Panc1 (cell line): ENCODE data around the gene TBC1D28. TPM values are rescaled to one million over a fixed set of nuclear protein-coding genes. Genes with fewer than 3 reads are reported as not detected.
"Not testable (repeated sequence)": the region's sequence is repeated elsewhere in the genome, so short reads cannot be mapped to it uniquely, and the experiment has no call there.

Source experiments
- ATAC-seq: fragments of 200-7000 bp; cut with Tn5 transposase; 2 replicates; pipeline ENCODE4 v1.9.1; 2020; ENCODE audit warnings: mild to moderate bottlenecking, moderate library complexity
- Bru-seq: library from RNA; stranded (reverse); fragments of 400-500 nt; gene quantifications from one replicate; lab custom pipeline; 2021; lab: Mats Ljungman, UMichigan
- BruChase-seq, 2 experiments: library from RNA; stranded (reverse); fragments of 400-500 nt; gene quantifications; one replicate each; lab custom pipeline; 2021; lab: Mats Ljungman, UMichigan
- BruUV-seq: library from RNA; stranded (reverse); fragments of 400-500 nt; replicated peaks from 2 replicates; lab custom pipeline; 2021; lab: Mats Ljungman, UMichigan
- CTCF ChIA-PET: fragments of 300-600 bp; sonication (Branson Sonifier 250); formaldehyde crosslinking; loops from one replicate; lab custom pipeline; 2022; ENCODE audit warnings: antibody characterized with exemption; lab: Charles Lee
- POLR2A ChIA-PET: fragments of 300-600 bp; sonication (Branson Sonifier 250); formaldehyde crosslinking; loops from one replicate; lab custom pipeline; 2022; ENCODE audit warnings: antibody characterized with exemption; lab: Charles Lee
- DNase-seq: peaks from one replicate; pipeline ENCODE4 v3.0.0-alpha.2; 2010; ENCODE audit warnings: low read depth, low spot score
- H3K27ac ChIP-seq: 2 replicates; pipeline ENCODE4 v1.5.1; 2011; ENCODE audit warnings: mild to moderate bottlenecking, low read length, inconsistent platforms
- H3K27me3 ChIP-seq: fragments of 200-500 bp; sonication (Bioruptor generic); 2 replicates; pipeline ENCODE4 v1.6.0; 2014; ENCODE audit warnings: low read length, inconsistent platforms; ENCODE audit not compliant: control insufficient read depth, insufficient read depth
- H3K36me3 ChIP-seq: fragments of 200-500 bp; sonication (Bioruptor generic); 2 replicates; pipeline ENCODE4 v1.5.1; 2014; ENCODE audit warnings: inconsistent platforms, mild to moderate bottlenecking, low read length, moderate library complexity; ENCODE audit not compliant: control insufficient read depth, insufficient read depth
- H3K4me1 ChIP-seq: 2 replicates; pipeline ENCODE4 v1.5.1; 2011; ENCODE audit warnings: inconsistent platforms, mild to moderate bottlenecking, low read length, moderate library complexity; ENCODE audit not compliant: control insufficient read depth, insufficient read depth
- H3K4me3 ChIP-seq, 2 experiments: 2 replicates each; pipeline ENCODE4 v1.5.1; 2011 to 2012; ENCODE audit warnings: low read depth in 2 of 2, low read length in 2 of 2, mild to moderate bottlenecking in 2 of 2, inconsistent platforms in 1 of 2, moderate library complexity in 1 of 2
- H3K9me3 ChIP-seq: fragments of 200-500 bp; sonication (Bioruptor generic); 2 replicates; pipeline ENCODE4 v1.5.1; 2014; ENCODE audit warnings: low read depth, mild to moderate bottlenecking, inconsistent platforms, low read length, moderate library complexity; ENCODE audit not compliant: control insufficient read depth, insufficient read depth
- in situ Hi-C: cut with HindIII; loops from 2 replicates; pipeline ENCODE4 v1.10.0; 2016; ENCODE audit warnings: low sequenced_read_pairs, low pct_unique_long_range_greater_than_20kb
- intact Hi-C: fragments of 100-400 bp; cut with micrococcal nuclease; formaldehyde crosslinking; loops from one replicate; pipeline ENCODE4 v1.10.0; 2022; ENCODE audit not compliant: unreplicated experiment
- long read RNA-seq: library from polyadenylated mRNA; unstranded; transcript quantifications from one replicate; pipeline ENCODE4 v2.0.0, GENCODE V29; 2021; ENCODE audit not compliant: unreplicated experiment
- polyA plus RNA-seq: library from polyadenylated mRNA; unstranded; fragments of >200 nt; gene quantifications from one replicate; pipeline ENCODE4 v1.2.1, GENCODE V29; 2012; ENCODE audit warnings: missing spikeins; ENCODE audit not compliant: insufficient read length
- total RNA-seq: library from RNA; stranded (reverse); gene quantifications from one replicate; pipeline ENCODE4 v1.2.1, GENCODE V29; 2021; ENCODE audit not compliant: unreplicated experiment

TBC1D28 gene
- total RNA-seq (not detected), Bru-seq, nascent RNA (not detected), BruChase-seq, experiment 1, labeled RNA remaining after a 2-hour chase (not detected), BruChase-seq, experiment 2, labeled RNA remaining after a 6-hour chase (not detected)
- polyA plus RNA-seq: not detected
- long read RNA-seq, partial matches to known transcripts: 0 of 1 reads
- long read RNA-seq, other reads (novel, unspliced or antisense): 1 of 1 reads

DNA sequence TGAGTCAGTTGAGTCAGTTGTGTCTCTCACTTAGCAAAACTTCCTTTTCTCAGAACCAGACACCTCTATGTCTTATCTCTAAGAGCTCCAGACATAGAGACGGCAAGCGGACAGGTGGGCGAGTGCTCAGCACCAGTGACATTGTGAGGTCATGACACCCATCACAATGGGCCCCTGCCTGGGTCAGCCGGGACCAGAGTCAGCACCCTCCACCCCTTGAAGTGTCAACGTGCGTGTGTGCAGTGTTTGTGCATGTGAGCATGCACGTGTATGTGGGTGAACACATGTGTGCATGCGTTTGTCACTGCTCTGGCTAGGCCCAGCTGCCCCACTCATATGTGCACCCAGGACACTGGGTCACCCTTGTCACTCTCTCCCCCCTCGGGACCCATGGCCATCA lies at the start of gene TBC1D28:
Gene TBC1D28 (minus strand): TSS at position 101 of the 400 bp plus-strand sequence. CDS start 3,039 bp downstream, outside the sequence.
- CTCF ChIA-PET: not testable (repeated sequence)

GRCh38 chr17:18682668-18683067 lies 38.5 kb upstream of the TBC1D28 start:
- H3K27me3 ChIP-seq, H3K36me3 ChIP-seq, in situ Hi-C loops, POLR2A ChIA-PET, BruUV-seq, DNase-seq, H3K9me3 ChIP-seq, CTCF ChIA-PET, H3K4me1 ChIP-seq, intact Hi-C loops: not testable (repeated sequence)
- 0 out of 2 replicates have a peak, but pooled peaks have one; percentile 3 for ATAC-seq
- Histone ChIP-seq H3K4me3 (peak overlapping the region; percentile 45 to 54), H3K27ac (0 out of 2 replicates have a peak overlapping the region, but pooled peaks have one; percentile 23)

More for the DNA sequence above, at the start of gene TBC1D28:
- DNase-seq, H3K4me1 ChIP-seq, in situ Hi-C loops, BruUV-seq, H3K4me3 ChIP-seq, H3K9me3 ChIP-seq, intact Hi-C loops, H3K27ac ChIP-seq, ATAC-seq, H3K27me3 ChIP-seq, POLR2A ChIA-PET, H3K36me3 ChIP-seq: not testable (repeated sequence)

- POLR2A ChIA-PET, H3K4me1 ChIP-seq, in situ Hi-C loops, H3K36me3 ChIP-seq, CTCF ChIA-PET, H3K9me3 ChIP-seq, intact Hi-C loops, H3K27me3 ChIP-seq: not testable (repeated sequence)
- TSS peak; percentile 87 for BruUV-seq
- Histone ChIP-seq H3K27ac (peak within 1 kb of the TSS; percentile 57; the same call in 1 of the 2 replicates), H3K4me3 (peak within 1 kb of the TSS; percentile 45 to 54)
- ATAC-seq (peak; percentile 99), DNase-seq (peak; percentile 76)
Measured at GRCh38 chr17:18681767-18682571, 37.8 kb upstream of the TBC1D28 start, which contains the start of gene FOXO3B. Gene FOXO3B, minus strand, starts transcription at chr17:18682314. Its CDS starts 663 bp downstream, at chr17:18681651.

DNA sequence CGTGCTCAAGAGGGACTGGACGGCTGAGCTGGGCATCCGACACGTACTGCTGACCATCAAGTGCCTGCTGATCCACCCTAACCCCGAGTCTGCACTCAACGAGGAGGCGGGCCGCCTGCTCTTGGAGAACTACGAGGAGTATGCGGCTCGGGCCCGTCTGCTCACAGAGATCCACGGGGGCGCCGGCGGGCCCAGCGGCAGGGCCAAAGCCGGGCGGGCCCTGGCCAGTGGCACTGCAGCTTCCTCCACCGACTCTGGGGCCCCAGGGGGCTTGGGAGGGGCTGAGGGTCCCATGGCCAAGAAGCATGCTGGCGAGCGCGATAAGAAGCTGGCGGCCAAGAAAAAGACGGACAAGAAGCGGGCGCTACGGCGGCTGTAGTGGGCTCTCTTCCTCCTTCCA lies 33.2 kb upstream of the TBC1D28 start:
- H3K4me3 ChIP-seq, POLR2A ChIA-PET, H3K9me3 ChIP-seq, H3K27ac ChIP-seq, CTCF ChIA-PET, intact Hi-C loops, BruUV-seq, DNase-seq, H3K4me1 ChIP-seq, ATAC-seq, H3K36me3 ChIP-seq, H3K27me3 ChIP-seq, in situ Hi-C loops: not testable (repeated sequence)

DNA sequence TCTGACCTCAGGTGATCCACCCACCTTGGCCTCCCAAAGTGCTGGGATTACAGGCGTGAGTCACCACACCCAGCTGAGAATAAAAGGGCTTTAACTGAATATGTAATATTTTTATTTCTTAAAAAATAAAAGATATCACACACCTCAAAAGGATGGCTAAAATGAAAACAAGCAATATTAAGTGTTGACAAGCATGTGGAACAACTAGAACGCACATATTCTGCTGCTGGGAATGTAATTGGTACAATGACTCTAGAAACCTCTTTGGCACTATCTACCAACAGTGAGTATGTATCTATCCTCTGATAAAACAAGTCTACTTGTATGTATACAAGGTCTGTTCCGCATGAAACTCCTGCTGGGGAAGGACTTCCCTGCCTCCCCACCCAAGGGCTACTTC lies 32.7 kb upstream of the TBC1D28 start:
- BruUV-seq, H3K27ac ChIP-seq, ATAC-seq, H3K4me1 ChIP-seq, H3K4me3 ChIP-seq, POLR2A ChIA-PET, in situ Hi-C loops, H3K27me3 ChIP-seq, DNase-seq, CTCF ChIA-PET, intact Hi-C loops, H3K9me3 ChIP-seq, H3K36me3 ChIP-seq: not testable (repeated sequence)

- DNase-seq, H3K4me1 ChIP-seq, H3K27me3 ChIP-seq, H3K36me3 ChIP-seq, ATAC-seq, H3K27ac ChIP-seq, intact Hi-C loops, in situ Hi-C loops, H3K4me3 ChIP-seq, BruUV-seq, POLR2A ChIA-PET, CTCF ChIA-PET, H3K9me3 ChIP-seq: not testable (repeated sequence)
Measured at GRCh38 chr17:18672395-18673227, 28.4 kb upstream of the TBC1D28 start.
